OCI-LY7 (cell line): ENCODE data around the gene EML6. TPM values are rescaled to one million over a fixed set of nuclear protein-coding genes. Genes with fewer than 3 reads are reported as not detected.
A peak's percentile ranks its signal among the peaks of the same experiment; 100 is the strongest.

ENCODE experiments used
- BruUV-seq: library from RNA; stranded (reverse); fragments of 400-500 nt; replicated peaks from 2 replicates; lab custom pipeline; 2021; lab: Mats Ljungman, UMichigan
- CTCF ChIA-PET: fragments of 300-600 bp; sonication (Branson Sonifier 250); formaldehyde crosslinking; loops from one replicate; lab custom pipeline; 2022; ENCODE audit warnings: antibody characterized with exemption; ENCODE audit not compliant: unreplicated experiment; lab: Charles Lee
- POLR2A ChIA-PET: fragments of 300-600 bp; sonication (Branson Sonifier 250); formaldehyde crosslinking; loops from one replicate; lab custom pipeline; 2022; ENCODE audit warnings: antibody characterized with exemption; lab: Charles Lee
- DNase-seq: peaks from one replicate; pipeline ENCODE4 v3.0.0-alpha.2; 2015; ENCODE audit warnings: low spot score
- H2AFZ ChIP-seq: fragments of 200-600 bp; sonication (generic), shearing (Covaris generic); 2 replicates; pipeline ENCODE4 v1.6.1; 2014; ENCODE audit warnings: mild to moderate bottlenecking, antibody characterized with exemption, low read length, moderate library complexity
- H3K27ac ChIP-seq: fragments of 200-600 bp; sonication (generic); 2 replicates; pipeline ENCODE4 v1.5.1; 2014; ENCODE audit warnings: mixed run types, low read depth, mild to moderate bottlenecking, moderate library complexity, low read length, inconsistent platforms; ENCODE audit not compliant: poor library complexity, severe bottlenecking
- H3K36me3 ChIP-seq: fragments of 200-600 bp; sonication (generic); 2 replicates; pipeline ENCODE4 v1.6.1; 2014; ENCODE audit warnings: mild to moderate bottlenecking, antibody characterized with exemption, low read length, moderate library complexity, mixed read lengths; ENCODE audit not compliant: insufficient read depth
- H3K4me1 ChIP-seq: fragments of 200-600 bp; sonication (generic); 2 replicates; pipeline ENCODE4 v1.5.1; 2014; ENCODE audit warnings: mild to moderate bottlenecking, low read length; ENCODE audit not compliant: insufficient read depth, poor library complexity, severe bottlenecking
- H3K4me2 ChIP-seq: fragments of 200-600 bp; sonication (generic); 2 replicates; pipeline ENCODE4 v1.6.1; 2014; ENCODE audit warnings: mild to moderate bottlenecking, low read length
- H3K4me3 ChIP-seq: fragments of 200-600 bp; sonication (generic); 2 replicates; pipeline ENCODE4 v1.5.1; 2014; ENCODE audit warnings: mild to moderate bottlenecking, low read depth, low read length; ENCODE audit not compliant: poor library complexity, severe bottlenecking
- H3K79me2 ChIP-seq: fragments of 200-600 bp; sonication (generic); 2 replicates; pipeline ENCODE4 v1.6.1; 2016; ENCODE audit warnings: low read depth, mild to moderate bottlenecking, low read length, moderate library complexity, mixed read lengths; ENCODE audit not compliant: insufficient read depth
- H3K9me2 ChIP-seq: fragments of 200-600 bp; sonication (generic); 2 replicates; pipeline ENCODE4 v1.6.1; 2016; ENCODE audit warnings: mild to moderate bottlenecking, low read length, mixed read lengths; ENCODE audit not compliant: insufficient read depth
- H3K9me3 ChIP-seq: fragments of 200-600 bp; sonication (generic); 2 replicates; pipeline ENCODE4 v1.6.1; 2014; ENCODE audit warnings: mild to moderate bottlenecking, mixed run types, low read length, mixed read lengths
- H4K20me1 ChIP-seq: fragments of 200-600 bp; sonication (generic); 2 replicates; pipeline ENCODE4 v1.6.1; 2014; ENCODE audit warnings: mild to moderate bottlenecking, antibody characterized with exemption, low read length, moderate library complexity, mixed read lengths; ENCODE audit not compliant: insufficient read depth
- EZH2phosphoT487 ChIP-seq: fragments of 200-600 bp; sonication (generic); IDR thresholded peaks from 2 replicates; pipeline ENCODE4 v1.6.1; 2018; ENCODE audit warnings: low read depth, borderline replicate concordance, mild to moderate bottlenecking, mixed run types, antibody characterized with exemption, low read length, moderate library complexity, mixed read lengths
- intact Hi-C: fragments of 100-400 bp; cut with micrococcal nuclease; formaldehyde crosslinking; loops from one replicate; pipeline ENCODE4 v1.10.0; 2022; ENCODE audit not compliant: unreplicated experiment
- total RNA-seq, 2 experiments: library from RNA; depleted of rRNA in 1 of 2; stranded (reverse); fragments of >200 nt in 1 of 2; shearing (Covaris generic) in 1 of 2; gene quantifications; 2 replicates each; pipeline ENCODE4 v1.2.3, GENCODE V29; 2014 to 2022
- TF ChIP-seq, protein P1 (sequence below): fragments of 200-600 bp; sonication (generic); conservative IDR thresholded peaks from 2 replicates; pipeline ENCODE4 v1.5.1; 2014; ENCODE audit warnings: mild to moderate bottlenecking, antibody characterized with exemption, low read length, moderate library complexity, mixed read lengths

The EML6 gene
- total RNA-seq, 2 experiments from 2014 or later: 310 to 367 TPM

DNA sequence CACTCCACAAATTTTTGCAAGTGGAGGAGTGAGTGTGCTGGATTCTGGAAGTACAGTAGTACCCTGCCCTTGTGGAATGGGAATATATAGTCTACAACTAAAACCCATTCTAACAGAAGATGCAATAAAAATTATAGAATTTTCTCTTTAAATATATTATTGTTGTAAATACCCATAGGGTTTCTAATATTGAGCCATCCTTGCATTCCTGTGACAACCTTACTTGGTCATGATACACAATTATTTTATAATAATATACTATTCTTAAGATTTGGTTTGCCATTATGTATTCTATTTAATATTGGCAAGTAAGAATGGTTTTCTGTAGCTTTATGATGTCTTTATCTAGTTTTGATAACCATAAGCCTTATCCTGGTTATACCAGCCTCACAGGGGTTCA is 52.2 kb downstream of the EML6 start:
- DNase-seq: peak; percentile 56
- Histone ChIP-seq H3K4me2 (no peak overlapping the region), H3K79me2 (peaks cover 37% of the 10 kb centered on the region; the same call in 1 of the 2 replicates), H3K9me3 (peaks cover 26% of the 10 kb centered on the region), H4K20me1 (no peaks in the 10 kb centered on the region), H2AFZ (no peak overlapping the region), H3K9me2 (no peaks in the 10 kb centered on the region), H3K4me3 (no peak overlapping the region), H3K4me1 (peaks cover 10% of the 10 kb centered on the region), H3K36me3 (peaks cover 76% of the 10 kb centered on the region), H3K27ac (no peak overlapping the region)
- ChIA-PET CTCF (no interaction called here), POLR2A (interaction anchor here (1.3 to 1.6 kb wide), 2 partner anchors 12 to 18 kb away, joined by 5 to 6 read pairs; no protein-coding TSS in a partner anchor)
- intact Hi-C loops: no loop called here
- TF ChIP-seq EZH2phosphoT487: no peak
- TF ChIP-seq, protein P1, sequence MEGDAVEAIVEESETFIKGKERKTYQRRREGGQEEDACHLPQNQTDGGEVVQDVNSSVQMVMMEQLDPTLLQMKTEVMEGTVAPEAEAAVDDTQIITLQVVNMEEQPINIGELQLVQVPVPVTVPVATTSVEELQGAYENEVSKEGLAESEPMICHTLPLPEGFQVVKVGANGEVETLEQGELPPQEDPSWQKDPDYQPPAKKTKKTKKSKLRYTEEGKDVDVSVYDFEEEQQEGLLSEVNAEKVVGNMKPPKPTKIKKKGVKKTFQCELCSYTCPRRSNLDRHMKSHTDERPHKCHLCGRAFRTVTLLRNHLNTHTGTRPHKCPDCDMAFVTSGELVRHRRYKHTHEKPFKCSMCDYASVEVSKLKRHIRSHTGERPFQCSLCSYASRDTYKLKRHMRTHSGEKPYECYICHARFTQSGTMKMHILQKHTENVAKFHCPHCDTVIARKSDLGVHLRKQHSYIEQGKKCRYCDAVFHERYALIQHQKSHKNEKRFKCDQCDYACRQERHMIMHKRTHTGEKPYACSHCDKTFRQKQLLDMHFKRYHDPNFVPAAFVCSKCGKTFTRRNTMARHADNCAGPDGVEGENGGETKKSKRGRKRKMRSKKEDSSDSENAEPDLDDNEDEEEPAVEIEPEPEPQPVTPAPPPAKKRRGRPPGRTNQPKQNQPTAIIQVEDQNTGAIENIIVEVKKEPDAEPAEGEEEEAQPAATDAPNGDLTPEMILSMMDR: no peak
- no TSS peak for BruUV-seq

DNA sequence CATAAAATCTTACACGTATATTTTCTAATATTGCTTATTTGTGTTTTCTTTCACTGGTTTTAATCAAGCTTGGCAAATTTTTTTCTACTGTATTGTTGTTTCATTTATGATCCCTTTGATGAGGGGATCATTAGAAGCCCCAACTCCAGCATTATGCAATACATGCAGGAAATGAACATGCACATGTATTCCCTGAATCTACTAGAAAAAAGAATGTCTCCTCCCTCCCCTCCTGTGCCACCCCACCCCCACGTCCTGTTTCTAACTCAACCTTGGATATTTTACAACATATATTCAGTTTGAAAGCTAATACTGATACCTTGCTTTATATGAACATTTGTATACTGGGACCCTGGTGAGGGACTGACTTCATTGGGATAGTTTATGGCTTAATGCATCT is 53.0 kb downstream of the EML6 start:
- no TSS peak for BruUV-seq
- POLR2A ChIA-PET: interaction anchor here (0.6 to 1.6 kb wide), 4 partner anchors 11 to 54 kb away, joined by 3 to 6 read pairs (median 4); no protein-coding TSS in a partner anchor
- H3K79me2 ChIP-seq: peaks cover 44% of the 10 kb centered on the region; the same call in 1 of the 2 replicates

More for the DNA sequence above, 53.0 kb downstream of the EML6 start:
- Histone ChIP-seq H3K9me2 (no peaks in the 10 kb centered on the region), H3K4me2 (no peak overlapping the region), H3K27ac (no peak overlapping the region), H4K20me1 (no peaks in the 10 kb centered on the region), H3K9me3 (peaks cover 26% of the 10 kb centered on the region), H2AFZ (no peak overlapping the region), H3K36me3 (peaks cover 73% of the 10 kb centered on the region), H3K4me3 (no peak overlapping the region), H3K4me1 (peaks cover 17% of the 10 kb centered on the region)
- CTCF ChIA-PET: no interaction called here
- intact Hi-C loops: no loop called here
- no peak for TF ChIP-seq EZH2phosphoT487
- TF ChIP-seq, protein P1: no peak
- no peak for DNase-seq
